GM19043 (cell line): ENCODE results near the gene SGSM2.

Source experiments
- ATAC-seq: cut with Tn5 transposase; IDR thresholded peaks from one replicate; pipeline ENCODE4 v1.9.1; 2021; ENCODE audit warnings: low read depth; ENCODE audit not compliant: unreplicated experiment

Gene SGSM2

DNA sequence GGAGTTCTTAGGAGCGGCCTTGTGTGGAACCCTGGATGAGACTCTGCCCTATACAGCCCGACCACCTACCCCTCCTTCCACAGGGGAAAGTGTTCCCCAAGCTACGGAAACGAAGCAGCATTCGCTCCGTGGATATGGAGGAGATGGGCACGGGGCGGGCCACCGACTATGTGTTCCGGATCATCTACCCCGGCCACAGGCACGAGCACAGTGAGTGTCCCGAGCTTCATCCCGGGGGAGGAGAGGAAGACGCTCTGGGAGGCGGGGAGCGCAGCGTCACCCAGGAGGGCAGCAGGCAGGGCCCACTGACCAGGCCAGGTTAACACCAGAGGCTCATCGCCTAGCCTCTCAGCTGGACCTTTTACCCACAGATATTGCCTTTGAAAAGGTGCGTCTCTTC lies 27.8 kb downstream of the SGSM2 start:
- no peak for ATAC-seq

GRCh38 chr17:2366747-2367494 lies 29.6 kb downstream of the SGSM2 start:
- ATAC-seq: no peak

DNA sequence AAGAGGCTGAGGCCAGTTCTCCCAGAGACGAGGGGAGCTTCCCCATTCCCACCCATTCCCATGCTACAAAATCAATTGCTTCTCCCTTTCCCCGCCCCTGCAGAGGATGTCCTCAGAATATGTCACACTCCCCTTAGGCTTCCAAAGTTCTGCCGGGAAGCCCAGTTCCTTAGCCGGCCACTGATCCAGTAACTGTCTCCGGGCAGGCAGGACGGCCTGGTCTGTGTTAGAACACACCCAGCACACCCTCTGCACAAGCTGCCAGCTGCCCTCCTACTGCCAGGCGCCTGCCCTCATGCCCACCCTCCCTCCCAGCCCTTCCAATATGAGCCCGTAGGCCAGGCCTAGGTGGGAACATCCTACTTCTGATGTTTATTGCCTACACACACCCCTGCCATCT lies 31.1 kb downstream of the SGSM2 start:
- no peak for ATAC-seq

- no peak for ATAC-seq
Observed at GRCh38 chr17:2369039-2369438, 31.7 kb downstream of the SGSM2 start.

DNA sequence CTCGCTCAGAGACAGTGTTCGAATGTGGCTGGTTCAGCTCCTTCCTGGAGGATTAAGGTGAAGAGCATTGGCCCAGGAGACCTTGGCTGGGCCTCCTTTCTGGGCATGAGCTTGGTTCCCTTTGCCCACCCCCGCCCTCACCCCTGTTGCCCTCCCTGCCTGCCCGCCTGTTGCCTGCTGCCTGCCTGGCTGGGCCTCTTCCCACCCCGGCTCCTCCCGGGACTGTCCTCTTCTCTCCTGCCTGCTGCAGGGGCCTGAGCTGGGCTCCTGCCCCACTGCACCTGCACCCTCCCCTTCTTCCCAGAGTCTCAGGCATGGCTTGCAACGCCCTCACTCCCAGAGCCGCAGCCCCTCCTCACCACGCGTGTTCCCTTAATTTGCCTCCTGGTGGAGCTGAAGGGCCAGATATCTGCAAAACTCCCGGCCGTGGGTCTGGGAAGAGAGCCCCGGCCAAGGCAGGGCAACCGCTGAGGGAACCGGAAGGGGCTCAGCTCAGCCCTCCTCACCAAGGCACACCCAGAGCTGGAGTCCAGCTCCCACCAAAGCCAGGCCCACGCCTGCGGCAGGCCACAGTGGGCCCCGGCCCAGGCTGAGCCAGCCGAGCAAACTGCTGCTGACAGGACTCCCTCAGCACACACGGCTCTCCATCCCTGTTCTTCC lies 32.4 kb downstream of the SGSM2 start:
- ATAC-seq: no peak

DNA sequence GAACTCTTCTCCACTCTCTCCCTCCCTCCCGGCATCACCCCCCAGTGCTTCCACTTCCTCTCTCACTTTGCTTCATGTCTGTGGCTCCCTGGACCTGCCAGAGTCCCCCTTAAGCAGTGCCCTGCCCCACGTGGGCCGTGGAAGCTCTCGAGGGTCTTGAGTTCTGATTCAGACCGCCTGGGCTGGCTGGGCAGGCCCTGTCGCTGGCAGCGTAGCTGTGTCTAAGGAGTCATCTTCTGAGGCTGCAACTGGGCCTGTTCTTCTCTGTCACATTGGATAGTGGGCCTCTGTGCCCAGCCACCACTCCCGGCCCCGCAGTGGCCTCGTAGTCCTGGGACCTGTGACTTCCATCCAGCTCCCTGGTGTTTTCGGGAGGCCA lies 32.9 kb downstream of the SGSM2 start:
- no peak for ATAC-seq

GRCh38 chr17:2371183-2372130 lies 34.2 kb downstream of the SGSM2 start:
- ATAC-seq: no peak

DNA sequence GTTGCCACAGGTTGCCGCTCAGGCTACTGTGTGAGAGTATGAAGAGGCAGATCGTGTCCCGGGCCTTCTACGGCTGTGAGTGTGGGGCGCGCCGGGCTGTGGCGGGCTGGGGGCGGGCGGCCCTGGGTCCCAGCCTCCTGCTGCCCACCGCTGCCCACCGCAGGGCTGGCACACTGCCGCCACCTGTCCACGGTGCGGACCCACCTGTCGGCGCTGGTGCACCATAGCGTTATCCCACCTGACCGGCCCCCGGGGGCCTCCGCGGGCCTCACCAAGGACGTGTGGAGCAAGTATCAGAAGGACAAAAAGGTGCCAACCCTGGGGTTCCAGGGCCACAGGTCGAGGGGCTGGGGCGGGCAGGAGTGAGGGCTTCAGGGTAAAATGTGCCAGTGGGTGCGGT lies 34.9 kb downstream of the SGSM2 start:
- no peak for ATAC-seq

- ATAC-seq: no peak
Observed at GRCh38 chr17:2372681-2373080, 35.4 kb downstream of the SGSM2 start.

GRCh38 chr17:2373179-2373578 lies 35.9 kb downstream of the SGSM2 start:
- no peak for ATAC-seq

- ATAC-seq: no peak
Observed at GRCh38 chr17:2374549-2375285, 37.4 kb downstream of the SGSM2 start.

- no peak for ATAC-seq
Observed at GRCh38 chr17:2375406-2375805, 38.1 kb downstream of the SGSM2 start.

DNA sequence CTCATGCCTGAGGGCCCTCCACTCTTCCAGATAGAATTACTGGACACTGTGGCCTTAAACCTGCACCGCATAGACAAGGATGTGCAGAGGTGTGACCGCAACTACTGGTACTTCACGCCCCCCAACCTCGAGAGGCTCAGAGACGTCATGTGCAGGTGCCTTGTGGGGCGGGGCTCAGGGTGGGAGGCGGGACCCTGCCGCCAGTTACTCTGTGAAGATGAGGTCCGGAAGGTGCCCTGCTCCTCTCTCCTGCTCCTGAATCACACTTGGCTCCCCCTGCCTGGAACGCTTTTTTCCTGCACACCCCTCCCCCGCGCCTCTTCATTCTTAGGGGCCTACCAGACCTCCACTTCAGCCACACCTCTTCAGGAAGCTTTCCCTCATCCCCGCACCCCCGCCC lies 38.8 kb downstream of the SGSM2 start:
- ATAC-seq: no peak

GRCh38 chr17:2377659-2378058 lies 40.4 kb downstream of the SGSM2 start:
- ATAC-seq: no peak

DNA sequence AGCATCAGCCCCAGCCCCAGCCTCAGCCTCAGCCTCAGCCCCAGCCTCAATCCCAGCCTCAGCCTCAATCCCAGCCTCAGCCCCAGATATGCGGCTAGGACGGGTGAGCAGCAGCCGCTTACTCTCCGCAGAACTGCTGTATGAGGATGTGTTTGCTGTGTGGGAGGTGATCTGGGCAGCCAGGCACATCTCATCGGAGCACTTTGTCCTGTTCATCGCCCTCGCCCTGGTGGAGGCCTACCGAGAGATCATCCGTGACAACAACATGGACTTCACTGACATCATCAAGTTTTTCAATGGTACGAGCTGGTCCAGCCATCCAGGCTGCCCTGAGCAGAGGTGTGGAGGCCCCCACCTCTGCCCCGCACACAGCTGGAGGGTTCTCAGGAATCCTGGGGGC lies 41.6 kb downstream of the SGSM2 start:
- no peak for ATAC-seq

DNA sequence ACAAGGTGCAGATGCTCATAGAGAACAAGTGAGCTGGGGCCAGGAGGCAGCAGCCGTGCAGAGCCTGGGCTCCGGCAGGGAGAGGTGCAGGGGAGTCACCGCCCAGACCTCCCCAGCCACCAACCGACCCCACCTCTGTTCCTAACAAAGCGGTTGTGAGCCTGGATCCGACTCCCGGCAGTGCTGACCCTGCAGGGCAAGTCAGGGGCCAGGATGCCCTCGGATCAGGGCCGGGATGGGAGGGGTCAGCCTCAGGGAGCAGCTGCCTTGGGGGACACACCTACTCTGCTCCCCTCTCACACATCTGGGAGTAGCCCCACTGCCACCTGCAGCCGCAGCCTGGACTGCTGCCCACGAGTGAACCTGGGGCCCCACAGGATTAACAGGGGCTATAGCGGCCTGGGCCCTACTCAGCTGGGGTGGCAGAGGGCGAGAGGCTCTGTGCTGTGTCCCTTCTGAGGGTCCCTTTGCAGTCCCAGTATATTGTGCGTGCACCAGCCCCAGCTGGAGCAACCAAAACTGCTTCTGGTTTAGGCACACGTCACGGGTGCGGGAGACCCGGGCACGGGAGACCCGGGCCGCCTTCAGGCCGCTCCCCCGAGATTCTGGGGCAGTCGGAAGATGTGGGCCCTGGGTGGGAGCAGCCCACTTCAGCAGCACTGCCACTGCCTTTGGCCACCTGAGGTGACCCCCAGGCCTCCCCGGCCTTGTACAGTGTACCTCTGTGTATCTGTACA lies 42.4 kb downstream of the SGSM2 start:
- no peak for ATAC-seq

GRCh38 chr17:2380226-2380922 lies 43.1 kb downstream of the SGSM2 start:
- ATAC-seq: no peak

GRCh38 chr17:2380950-2381649 lies 43.8 kb downstream of the SGSM2 start:
- ATAC-seq: no peak
